MM.1S (cell line): ENCODE measurements around the gene TRIM66.

Source experiments
- DNase-seq: peaks from one replicate; pipeline ENCODE4 v3.0.0-alpha.2; 2015
- H2AFZ ChIP-seq: fragments of 300-600 bp; sonication (generic); 2 replicates; pipeline ENCODE4 v1.6.0; 2016; ENCODE audit warnings: antibody characterized with exemption, low read length
- H3F3A ChIP-seq: fragments of 300-600 bp; sonication (generic); 2 replicates; pipeline ENCODE4 v1.6.1; 2016; ENCODE audit warnings: mild to moderate bottlenecking, antibody characterized with exemption, low read length, moderate library complexity, mixed read lengths; ENCODE audit not compliant: insufficient read depth
- H3K27ac ChIP-seq: fragments of 300-600 bp; sonication (generic); 2 replicates; pipeline ENCODE4 v1.5.1; 2016; ENCODE audit warnings: mild to moderate bottlenecking, low read length
- H3K27me3 ChIP-seq: fragments of 300-600 bp; sonication (generic); replicated peaks from 2 replicates; pipeline ENCODE4 v1.6.0; 2016; ENCODE audit warnings: low read length; ENCODE audit not compliant: insufficient read depth
- H3K36me3 ChIP-seq: fragments of 300-600 bp; sonication (generic); replicated peaks from 2 replicates; pipeline ENCODE4 v1.6.1; 2016; ENCODE audit warnings: mild to moderate bottlenecking, low read length, mixed read lengths; ENCODE audit not compliant: insufficient read depth
- H3K4me1 ChIP-seq: fragments of 300-600 bp; sonication (generic); 2 replicates; pipeline ENCODE4 v1.6.1; 2016; ENCODE audit warnings: low read length, mixed read lengths
- H3K4me2 ChIP-seq: fragments of 300-600 bp; sonication (generic); 2 replicates; pipeline ENCODE4 v1.6.0; 2016; ENCODE audit warnings: low read depth, low read length
- H3K4me3 ChIP-seq: fragments of 300-600 bp; sonication (generic); 2 replicates; pipeline ENCODE4 v1.5.1; 2016; ENCODE audit warnings: low read length, mixed read lengths
- H3K79me2 ChIP-seq: fragments of 300-600 bp; sonication (generic); 2 replicates; pipeline ENCODE4 v1.6.1; 2016; ENCODE audit warnings: mixed run types, low read length, mixed read lengths
- H3K9ac ChIP-seq: fragments of 300-600 bp; sonication (generic); 2 replicates; pipeline ENCODE4 v1.6.1; 2016; ENCODE audit warnings: low read length, mixed read lengths
- H3K9me2 ChIP-seq: fragments of 300-600 bp; sonication (generic); replicated peaks from 2 replicates; pipeline ENCODE4 v1.6.1; 2016; ENCODE audit warnings: mild to moderate bottlenecking, low read length, mixed read lengths; ENCODE audit not compliant: insufficient read depth
- H3K9me3 ChIP-seq: fragments of 300-600 bp; sonication (generic); replicated peaks from 2 replicates; pipeline ENCODE4 v1.6.1; 2016; ENCODE audit warnings: mild to moderate bottlenecking, low read length, mixed read lengths; ENCODE audit not compliant: insufficient read depth
- H4K20me1 ChIP-seq: fragments of 300-600 bp; sonication (generic); 2 replicates; pipeline ENCODE4 v1.6.1; 2016; ENCODE audit warnings: mild to moderate bottlenecking, low read length, moderate library complexity, mixed read lengths; ENCODE audit not compliant: insufficient read depth
- EZH2 ChIP-seq: fragments of 300-600 bp; sonication (generic); optimal IDR thresholded peaks from 2 replicates; pipeline ENCODE3; 2017; ENCODE audit warnings: low read depth, mild to moderate bottlenecking, antibody characterized with exemption, low read length, mixed read lengths
- EZH2phosphoT487 ChIP-seq: fragments of 300-600 bp; sonication (generic); IDR thresholded peaks from 2 replicates; pipeline ENCODE4 v1.6.1; 2018; ENCODE audit warnings: antibody characterized with exemption, low read length
- TF ChIP-seq, protein P1 (sequence below): fragments of 300-600 bp; sonication (generic); IDR thresholded peaks from 2 replicates; pipeline ENCODE4 v1.5.1; 2016; ENCODE audit warnings: antibody characterized with exemption, low read length, mixed read lengths

The TRIM66 gene

DNA sequence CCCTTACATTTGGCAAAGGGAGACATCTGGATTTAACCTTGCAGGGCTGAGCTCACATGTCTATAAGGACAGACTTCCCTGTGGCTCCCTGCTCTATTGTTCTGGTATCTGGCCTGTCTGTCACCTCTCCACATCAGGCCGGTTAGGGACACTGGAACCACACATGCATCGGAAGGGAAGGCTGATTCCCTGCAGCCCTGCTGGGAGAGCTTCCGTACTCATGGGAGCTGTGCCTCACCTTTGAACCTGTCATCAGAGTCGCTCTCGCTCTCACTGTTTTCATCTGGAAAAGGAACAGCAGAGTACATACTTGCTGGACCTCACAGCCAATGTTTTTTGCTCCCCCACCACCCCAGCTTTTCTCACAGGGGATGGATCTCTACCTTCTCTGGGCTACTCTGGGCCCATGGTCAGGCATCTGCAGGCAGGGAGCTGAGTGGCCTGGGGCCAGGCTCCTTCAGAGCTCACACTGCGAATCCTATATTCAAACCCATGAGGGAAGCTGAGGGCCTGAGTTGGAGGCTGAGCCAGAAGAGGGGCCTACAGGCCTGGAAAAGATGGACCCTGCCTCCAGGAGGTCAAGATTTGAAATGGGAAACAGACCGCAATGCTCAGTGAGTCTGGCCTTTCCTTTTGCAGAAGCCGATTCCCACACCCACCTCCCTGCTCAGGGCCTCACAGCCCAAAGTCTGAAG is 31.4 kb upstream of the TRIM66 start:
- no peak overlapping the region for H2AFZ ChIP-seq
- no peak overlapping the region for H3K4me2 ChIP-seq

DNA sequence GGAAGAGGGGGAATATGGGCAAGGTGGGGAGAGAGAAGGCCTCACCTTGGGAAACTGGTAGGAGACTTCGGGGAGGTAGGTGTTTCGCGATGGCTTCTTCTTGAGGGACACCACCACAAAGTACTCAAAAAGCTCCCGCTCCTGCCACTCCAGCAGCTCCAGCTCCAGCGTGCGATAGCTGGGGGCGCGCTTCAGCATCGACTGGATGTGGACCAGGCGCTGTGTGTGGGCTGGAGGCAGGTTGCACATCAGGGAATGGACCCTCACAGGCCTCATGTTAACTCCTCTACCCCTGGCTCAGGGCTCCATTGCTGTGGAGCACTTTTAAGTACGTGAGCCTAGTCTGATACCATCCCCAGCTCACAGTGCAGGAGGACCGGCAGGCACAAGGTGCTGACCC is 30.0 kb upstream of the TRIM66 start:
- no peak for TF ChIP-seq EZH2
- TF ChIP-seq EZH2phosphoT487 = no peak
- TF ChIP-seq, protein P1, sequence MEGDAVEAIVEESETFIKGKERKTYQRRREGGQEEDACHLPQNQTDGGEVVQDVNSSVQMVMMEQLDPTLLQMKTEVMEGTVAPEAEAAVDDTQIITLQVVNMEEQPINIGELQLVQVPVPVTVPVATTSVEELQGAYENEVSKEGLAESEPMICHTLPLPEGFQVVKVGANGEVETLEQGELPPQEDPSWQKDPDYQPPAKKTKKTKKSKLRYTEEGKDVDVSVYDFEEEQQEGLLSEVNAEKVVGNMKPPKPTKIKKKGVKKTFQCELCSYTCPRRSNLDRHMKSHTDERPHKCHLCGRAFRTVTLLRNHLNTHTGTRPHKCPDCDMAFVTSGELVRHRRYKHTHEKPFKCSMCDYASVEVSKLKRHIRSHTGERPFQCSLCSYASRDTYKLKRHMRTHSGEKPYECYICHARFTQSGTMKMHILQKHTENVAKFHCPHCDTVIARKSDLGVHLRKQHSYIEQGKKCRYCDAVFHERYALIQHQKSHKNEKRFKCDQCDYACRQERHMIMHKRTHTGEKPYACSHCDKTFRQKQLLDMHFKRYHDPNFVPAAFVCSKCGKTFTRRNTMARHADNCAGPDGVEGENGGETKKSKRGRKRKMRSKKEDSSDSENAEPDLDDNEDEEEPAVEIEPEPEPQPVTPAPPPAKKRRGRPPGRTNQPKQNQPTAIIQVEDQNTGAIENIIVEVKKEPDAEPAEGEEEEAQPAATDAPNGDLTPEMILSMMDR = no peak
- Histone ChIP-seq H4K20me1 (no peaks in the 10 kb centered on the region), H3K36me3 (no peaks in the 10 kb centered on the region), H3K9me2 (no peaks in the 10 kb centered on the region), H3K9ac (no peak overlapping the region), H3F3A (no peaks in the 10 kb centered on the region), H3K4me1 (no peaks in the 10 kb centered on the region), H3K4me3 (no peak overlapping the region), H3K4me2 (no peak overlapping the region), H3K9me3 (no peaks in the 10 kb centered on the region), H3K79me2 (no peaks in the 10 kb centered on the region), H3K27me3 (no peaks in the 10 kb centered on the region), H2AFZ (no peak overlapping the region), H3K27ac (no peak overlapping the region)
- no peak for DNase-seq

More for the DNA sequence above, 31.4 kb upstream of the TRIM66 start:
- Histone ChIP-seq H3K79me2 (no peaks in the 10 kb centered on the region), H3K9ac (no peak overlapping the region), H3K36me3 (no peaks in the 10 kb centered on the region), H3K27ac (no peak overlapping the region), H3K27me3 (no peaks in the 10 kb centered on the region), H3K9me3 (no peaks in the 10 kb centered on the region), H3F3A (no peaks in the 10 kb centered on the region), H3K9me2 (no peaks in the 10 kb centered on the region), H3K4me3 (no peak overlapping the region), H3K4me1 (no peaks in the 10 kb centered on the region), H4K20me1 (no peaks in the 10 kb centered on the region)
- TF ChIP-seq EZH2phosphoT487 (no peak), EZH2 (no peak)
- TF ChIP-seq, protein P1 = no peak
- no peak for DNase-seq

DNA sequence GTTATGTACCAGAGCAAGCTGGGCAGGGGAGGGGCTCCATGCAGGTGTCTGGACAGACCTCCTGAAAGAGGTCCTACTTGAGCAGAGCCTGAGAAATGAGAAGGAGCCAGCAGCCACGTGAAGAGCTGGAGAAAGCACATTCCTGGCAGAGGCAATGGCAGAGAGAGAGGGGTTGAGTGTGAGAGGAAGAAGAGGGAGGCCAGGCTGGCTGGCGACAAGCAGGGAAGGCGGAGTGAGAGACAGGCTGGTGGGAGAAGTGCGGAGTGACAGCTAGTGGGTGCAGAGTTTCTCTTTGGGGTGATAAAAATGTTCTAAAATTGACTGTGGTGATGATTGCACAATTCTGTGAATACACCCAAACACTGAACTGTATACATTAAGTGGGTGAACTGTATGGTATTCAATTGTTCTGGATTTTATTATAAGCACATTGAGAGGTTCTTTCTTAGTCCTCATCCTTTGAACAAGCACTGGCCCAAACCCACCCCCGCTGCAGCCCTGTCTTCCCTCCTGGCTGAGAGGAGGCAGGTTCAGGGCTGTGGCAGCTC is 29.5 kb upstream of the TRIM66 start:
- H3K27me3 ChIP-seq = no peaks in the 10 kb centered on the region

More for the DNA sequence above, 29.5 kb upstream of the TRIM66 start:
- Histone ChIP-seq H3K4me2 (no peak overlapping the region), H3K9me3 (no peaks in the 10 kb centered on the region), H3K27ac (no peak overlapping the region), H3K79me2 (no peaks in the 10 kb centered on the region), H3F3A (no peaks in the 10 kb centered on the region), H3K4me1 (no peaks in the 10 kb centered on the region), H3K9ac (no peak overlapping the region), H4K20me1 (no peaks in the 10 kb centered on the region), H3K4me3 (no peak overlapping the region), H3K9me2 (no peaks in the 10 kb centered on the region), H3K36me3 (no peaks in the 10 kb centered on the region), H2AFZ (no peak overlapping the region)
- no peak for DNase-seq
- TF ChIP-seq EZH2 (no peak), EZH2phosphoT487 (no peak)
- TF ChIP-seq, protein P1 = no peak
